Ovary (tissue), 9 donors: Measurements from ENCODE around the gene GRAP2. TPM values are rescaled to one million over a fixed set of nuclear protein-coding genes. Genes with fewer than 3 reads are reported as not detected.

Source experiments
- DNase-seq, 5 donors: peaks; one replicate each; pipeline ENCODE4 v3.0.0-alpha.2; 2019 to 2020
- H3K27ac ChIP-seq, 2 donors: fragments of 200-600 bp; one replicate each; pipeline versions ENCODE4 v1.5.1 to v1.8.0; 2019 to 2022
- H3K27me3 ChIP-seq: fragments of 200-600 bp; one replicate; pipeline ENCODE4 v1.8.0; 2022
- H3K36me3 ChIP-seq: fragments of 200-600 bp; sonication (generic); one replicate; pipeline ENCODE4 v1.5.1; 2019
- H3K4me1 ChIP-seq: one replicate; pipeline ENCODE4 v1.8.1; 2013; ENCODE audit warnings: mild to moderate bottlenecking, moderate library complexity; ENCODE audit not compliant: insufficient read depth
- H3K4me3 ChIP-seq: fragments of 200-600 bp; sonication (generic); one replicate; pipeline ENCODE4 v1.5.1; 2017
- H3K9me3 ChIP-seq, 2 donors: fragments of 200-600 bp in 1 of 2; sonication (generic) in 1 of 2; one replicate each; pipeline versions ENCODE4 v1.5.1 to v1.8.1; 2013 to 2019; ENCODE audit warnings: mild to moderate bottlenecking in 1 of 2, moderate library complexity in 1 of 2
- EP300 ChIP-seq: sonication (generic); formaldehyde crosslinking; IDR thresholded peaks from one replicate; pipeline ENCODE4 v1.6.1; 2017; ENCODE audit warnings: antibody characterized with exemption
- POLR2A ChIP-seq: fragments of 450-650 bp; IDR thresholded peaks from one replicate; pipeline ENCODE4 v1.6.1; 2017; ENCODE audit warnings: antibody characterized with exemption, mild to moderate bottlenecking, moderate library complexity
- WGBS, 3 donors: extraction: QIAGEN DNeasy Blood & Tissue Kit in 1 of 3; methylation state at CpG; one replicate each; pipeline versions ENCODE4 v1.1.5 to v1.1.7; 2013 to 2017; 5-methylcytosine and 5-hydroxymethylcytosine counted together
- intact Hi-C, 4 donors: fragments of 100-400 bp; cut with DNase I; formaldehyde crosslinking; loops; one replicate each; pipeline versions ENCODE4 v1.11.0 to v1.15.1; 2022 to 2023
- polyA plus RNA-seq, 2 donors: library from polyadenylated mRNA; stranded (reverse); fragments of 200-250 nt in 1 of 2; fragments of 350-450 nt in 1 of 2; fragmentation: Illumina TruSeq in 1 of 2; extraction: RNeasy Lipid Tissue Mini Kit (QIAGEN cat#74804) in 1 of 2; gene quantifications; one replicate each; pipeline ENCODE4 v1.2.3, GENCODE V29; 2013 to 2014
- total RNA-seq, 7 donors: library from RNA; depleted of rRNA in 2 of 7; stranded (reverse); fragments of >200 nt in 2 of 7; fragmentation: NEBNext Ultra II Directional in 3 of 7; extraction: Animal tissue kit (Norgen Biotek cat#: 25700) in 3 of 7; gene quantifications; one replicate each; pipeline versions ENCODE4 v1.1.0 to v1.2.4, GENCODE V29; 2016 to 2023
- TF ChIP-seq, protein P1 (sequence below), 3 donors: fragments of 450-650 bp in 2 of 3; fragments of 200-600 bp in 1 of 3; IDR thresholded peaks; one replicate each; pipeline versions ENCODE4 v1.5.1 to v1.8.0; 2016 to 2022; ENCODE audit warnings: antibody characterized with exemption in 3 of 3, mild to moderate bottlenecking in 1 of 3
- donor health status: DM: no; HTN: no; CAD: no; lungs with moderate emphysema.
- donor health status: DM: no; HTN: no; CAD: no.
- donor health status: Bipolar disorder and iron deficiency.
- donor health status: DM: yes; HTN: yes; CAD: no.
- donor health status: DM: no; HTN: no; CAD: no.
- donor health status: DM: yes; HTN: yes; CAD: no.

The GRAP2 gene
- total and polyA plus RNA-seq, 9 donors = 0.46 to 2.0 (median 0.75) TPM; not detected in 1

DNA sequence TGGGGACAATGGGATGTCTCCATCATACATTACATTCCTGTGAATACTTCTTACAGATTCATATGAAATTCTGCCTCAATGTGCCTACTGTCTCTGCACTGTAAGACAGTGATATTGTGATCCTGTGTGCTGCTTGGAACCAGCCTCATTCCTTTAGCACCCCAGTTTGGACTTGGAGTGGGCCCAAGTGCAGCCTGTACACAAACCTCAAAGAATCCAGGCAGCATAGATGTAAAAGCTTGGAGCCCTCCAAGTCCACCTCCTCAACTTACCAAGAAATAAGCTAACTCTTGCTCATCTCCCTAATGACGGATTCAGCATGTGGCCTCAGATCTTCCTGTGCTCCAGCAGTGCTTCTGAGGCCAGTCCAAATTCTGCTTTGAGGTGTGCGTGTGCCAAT is 24.4 kb downstream of the GRAP2 start:
- H3K4me3 ChIP-seq = no peak overlapping the region
- intact Hi-C loops = no loop called here
- no peaks in the 10 kb centered on the region for H3K27me3 ChIP-seq
- 82 to 89% (median 88%) methylated on average over 2 of the region's 2 CpGs for WGBS, 3 donors
- no peaks in the 10 kb centered on the region for H3K9me3 ChIP-seq
- no peak overlapping the region for H3K27ac ChIP-seq
- no peaks in the 10 kb centered on the region for H3K4me1 ChIP-seq
- H3K36me3 ChIP-seq = no peaks in the 10 kb centered on the region
- TF ChIP-seq EP300 = no peak
- no peak for TF ChIP-seq POLR2A
- TF ChIP-seq, protein P1, sequence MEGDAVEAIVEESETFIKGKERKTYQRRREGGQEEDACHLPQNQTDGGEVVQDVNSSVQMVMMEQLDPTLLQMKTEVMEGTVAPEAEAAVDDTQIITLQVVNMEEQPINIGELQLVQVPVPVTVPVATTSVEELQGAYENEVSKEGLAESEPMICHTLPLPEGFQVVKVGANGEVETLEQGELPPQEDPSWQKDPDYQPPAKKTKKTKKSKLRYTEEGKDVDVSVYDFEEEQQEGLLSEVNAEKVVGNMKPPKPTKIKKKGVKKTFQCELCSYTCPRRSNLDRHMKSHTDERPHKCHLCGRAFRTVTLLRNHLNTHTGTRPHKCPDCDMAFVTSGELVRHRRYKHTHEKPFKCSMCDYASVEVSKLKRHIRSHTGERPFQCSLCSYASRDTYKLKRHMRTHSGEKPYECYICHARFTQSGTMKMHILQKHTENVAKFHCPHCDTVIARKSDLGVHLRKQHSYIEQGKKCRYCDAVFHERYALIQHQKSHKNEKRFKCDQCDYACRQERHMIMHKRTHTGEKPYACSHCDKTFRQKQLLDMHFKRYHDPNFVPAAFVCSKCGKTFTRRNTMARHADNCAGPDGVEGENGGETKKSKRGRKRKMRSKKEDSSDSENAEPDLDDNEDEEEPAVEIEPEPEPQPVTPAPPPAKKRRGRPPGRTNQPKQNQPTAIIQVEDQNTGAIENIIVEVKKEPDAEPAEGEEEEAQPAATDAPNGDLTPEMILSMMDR (IDR thresholded peaks at IDR 0.05) = no peak
- no peak for DNase-seq

DNA sequence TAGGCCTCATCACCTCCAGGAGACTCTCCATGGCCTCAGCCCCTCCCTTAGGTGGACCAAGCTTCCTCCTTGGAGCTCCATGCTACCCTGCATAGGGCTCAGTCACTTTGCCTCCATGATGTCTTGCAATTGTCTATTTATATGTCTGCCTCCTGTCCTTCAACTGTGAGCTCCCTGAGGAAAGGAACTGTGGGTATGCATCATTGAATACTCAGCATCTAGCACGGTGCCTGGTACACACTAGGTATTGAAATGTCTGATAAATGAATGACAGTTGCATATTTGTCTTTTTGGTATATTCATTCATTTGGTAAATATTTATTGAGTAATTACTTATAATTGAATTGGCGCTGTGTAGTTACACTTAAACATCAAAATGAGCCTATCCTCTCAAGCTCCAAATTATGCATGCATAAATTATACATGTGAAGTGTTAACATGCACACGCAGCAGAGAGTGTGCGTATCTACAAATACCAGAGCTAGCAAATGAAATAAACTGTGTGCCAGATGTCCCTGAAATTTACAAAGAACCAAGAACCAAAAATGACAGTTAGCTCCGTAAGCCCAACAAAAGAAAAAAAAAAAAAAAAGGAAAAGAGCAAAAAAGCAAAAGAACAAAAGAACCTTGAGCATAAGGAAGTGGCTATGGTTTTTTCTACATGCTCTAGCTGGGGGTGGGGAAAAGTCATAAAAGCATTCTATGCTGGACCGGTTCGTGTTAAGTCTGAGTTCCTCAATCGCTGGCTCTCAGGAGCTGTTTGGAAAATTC is 25.2 kb downstream of the GRAP2 start:
- WGBS, 3 donors = 52 to 60% (median 59%) methylated on average over 8 of the region's 8 CpGs
- no peak overlapping the region for H3K4me3 ChIP-seq
- no peak for DNase-seq
- no peaks in the 10 kb centered on the region for H3K9me3 ChIP-seq
- no peak overlapping the region for H3K27ac ChIP-seq
- no peaks in the 10 kb centered on the region for H3K36me3 ChIP-seq
- no peaks in the 10 kb centered on the region for H3K27me3 ChIP-seq
- TF ChIP-seq POLR2A (no peak), EP300 (no peak)
- TF ChIP-seq, protein P1 (IDR thresholded peaks at IDR 0.05) = no peak
- no peaks in the 10 kb centered on the region for H3K4me1 ChIP-seq
- intact Hi-C loops = no loop called here

DNA sequence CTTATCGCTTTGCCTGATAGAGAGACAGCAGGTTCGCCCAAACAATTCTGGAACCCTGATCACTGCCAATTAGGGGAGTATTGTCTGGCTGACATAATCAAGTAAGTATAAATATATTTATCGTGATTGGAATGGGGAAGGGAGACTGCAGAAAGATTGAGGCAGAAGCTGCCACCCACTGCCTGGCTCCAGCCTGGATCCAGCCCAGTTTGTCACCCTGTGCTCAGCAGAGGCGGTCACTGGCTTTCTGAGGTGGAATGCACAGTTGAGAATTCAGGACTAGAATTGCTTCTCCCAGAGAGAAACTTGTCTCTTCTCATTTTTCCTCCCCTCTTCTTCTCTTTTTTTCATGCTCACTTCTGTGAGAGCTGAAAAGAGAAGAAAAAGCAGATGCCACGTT is 25.9 kb downstream of the GRAP2 start:
- no peak for DNase-seq
- Histone ChIP-seq H3K36me3 (no peaks in the 10 kb centered on the region), H3K9me3 (no peaks in the 10 kb centered on the region), H3K27me3 (no peaks in the 10 kb centered on the region), H3K4me1 (no peaks in the 10 kb centered on the region), H3K4me3 (no peak overlapping the region), H3K27ac (no peak overlapping the region)
- TF ChIP-seq EP300 (no peak), POLR2A (no peak)
- TF ChIP-seq, protein P1 (IDR thresholded peaks at IDR 0.05) = no peak
- intact Hi-C loops = no loop called here
- WGBS, 3 donors = 46 to 52% (median 52%) methylated on average over 5 of the region's 5 CpGs

DNA sequence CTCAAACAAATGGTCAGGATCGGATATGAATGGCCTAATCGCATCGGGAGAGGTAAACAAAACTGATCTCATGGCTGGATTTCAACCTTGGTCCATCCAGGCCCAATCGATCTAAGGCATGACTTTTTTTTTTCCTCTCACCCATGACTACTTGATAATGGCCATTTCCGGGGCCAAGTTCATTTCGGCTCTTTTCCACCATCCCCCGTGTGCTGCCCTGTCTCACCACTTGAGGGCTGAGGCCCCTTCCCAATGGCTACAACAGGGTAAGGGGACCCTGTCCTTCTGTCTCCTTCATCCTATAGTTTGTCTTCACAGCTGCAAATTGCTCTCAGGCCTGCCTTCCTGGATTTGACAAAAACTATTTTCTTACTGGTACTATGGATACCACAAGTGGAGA is 26.7 kb downstream of the GRAP2 start:
- TF ChIP-seq, protein P1 (IDR thresholded peaks at IDR 0.05) = no peak
- TF ChIP-seq POLR2A = no peak
- no peak for TF ChIP-seq EP300
- DNase-seq = no peak
- intact Hi-C loops = no loop called here
- H3K9me3 ChIP-seq = no peaks in the 10 kb centered on the region
- H3K4me3 ChIP-seq = no peak overlapping the region
- no peak overlapping the region for H3K27ac ChIP-seq
- no peaks in the 10 kb centered on the region for H3K36me3 ChIP-seq
- no peaks in the 10 kb centered on the region for H3K4me1 ChIP-seq
- 52 to 65% (median 56%) methylated on average over 7 of the region's 7 CpGs for WGBS, 3 donors
- no peaks in the 10 kb centered on the region for H3K27me3 ChIP-seq
